Spinal cord (tissue), 10 donors: Measurements from ENCODE around the gene PALLD. TPM values are rescaled to one million over a fixed set of nuclear protein-coding genes. Genes with fewer than 3 reads are reported as not detected.

ENCODE experiments used
- DNase-seq, 6 donors: peaks; one replicate each; pipeline versions ENCODE4 v3.0.0 to v3.0.0-alpha.2; 2013 to 2015; ENCODE audit warnings: low spot score in 6 of 6, low read depth in 4 of 6
- H3K27ac ChIP-seq: one replicate; pipeline ENCODE4 v1.5.1; 2013; ENCODE audit warnings: low read depth, low read length, control low read depth
- H3K27me3 ChIP-seq: one replicate; pipeline ENCODE4 v1.6.1; 2013; ENCODE audit warnings: low read length; ENCODE audit not compliant: control insufficient read depth, insufficient read depth
- H3K36me3 ChIP-seq: one replicate; pipeline ENCODE4 v1.6.1; 2013; ENCODE audit warnings: low read length; ENCODE audit not compliant: control insufficient read depth, insufficient read depth
- H3K4me1 ChIP-seq: one replicate; pipeline ENCODE4 v1.6.1; 2013; ENCODE audit warnings: low read length; ENCODE audit not compliant: control insufficient read depth, insufficient read depth
- H3K4me3 ChIP-seq: one replicate; pipeline ENCODE4 v1.5.1; 2013; ENCODE audit warnings: low read depth, low read length, control low read depth
- H3K9me3 ChIP-seq: one replicate; pipeline ENCODE4 v1.6.1; 2013; ENCODE audit warnings: low read length; ENCODE audit not compliant: control insufficient read depth, insufficient read depth
- WGBS: methylation state at CpG from one replicate; pipeline ENCODE4 v1.1.5; 2013; ENCODE audit warnings: missing lambda C conversion rate; ENCODE audit not compliant: insufficient coverage; 5-methylcytosine and 5-hydroxymethylcytosine counted together
- polyA plus RNA-seq, 2 donors: library from polyadenylated mRNA; unstranded; fragments of 120-200 nt; gene quantifications; one replicate each; pipeline ENCODE4 v1.2.1, GENCODE V29; 2013; ENCODE audit not compliant: insufficient read length in 2 of 2
- total RNA-seq, 2 donors: library from RNA; depleted of rRNA in 1 of 2; stranded (reverse); fragments of 120-200 nt in 1 of 2; fragments of >200 nt in 1 of 2; gene quantifications; one replicate each; pipeline versions ENCODE4 v1.2.3 to v1.2.4, GENCODE V29; 2013 to 2014
- donor health status: healthy.

The PALLD gene
- total and polyA plus RNA-seq, 4 donors: 45.9 to 71.1 (median 62.4) TPM

GRCh38 chr4:168610911-168611530 is 114.2 kb downstream of the PALLD start:
- WGBS: 43% methylated on average over 5 of the region's 6 CpGs
- no peaks in the 10 kb centered on the region for H3K9me3 ChIP-seq
- no peak overlapping the region for H3K27ac ChIP-seq
- DNase-seq: no peak
- no peaks in the 10 kb centered on the region for H3K4me1 ChIP-seq
- H3K27me3 ChIP-seq: no peaks in the 10 kb centered on the region
- no peak overlapping the region for H3K4me3 ChIP-seq
- no peaks in the 10 kb centered on the region for H3K36me3 ChIP-seq

DNA sequence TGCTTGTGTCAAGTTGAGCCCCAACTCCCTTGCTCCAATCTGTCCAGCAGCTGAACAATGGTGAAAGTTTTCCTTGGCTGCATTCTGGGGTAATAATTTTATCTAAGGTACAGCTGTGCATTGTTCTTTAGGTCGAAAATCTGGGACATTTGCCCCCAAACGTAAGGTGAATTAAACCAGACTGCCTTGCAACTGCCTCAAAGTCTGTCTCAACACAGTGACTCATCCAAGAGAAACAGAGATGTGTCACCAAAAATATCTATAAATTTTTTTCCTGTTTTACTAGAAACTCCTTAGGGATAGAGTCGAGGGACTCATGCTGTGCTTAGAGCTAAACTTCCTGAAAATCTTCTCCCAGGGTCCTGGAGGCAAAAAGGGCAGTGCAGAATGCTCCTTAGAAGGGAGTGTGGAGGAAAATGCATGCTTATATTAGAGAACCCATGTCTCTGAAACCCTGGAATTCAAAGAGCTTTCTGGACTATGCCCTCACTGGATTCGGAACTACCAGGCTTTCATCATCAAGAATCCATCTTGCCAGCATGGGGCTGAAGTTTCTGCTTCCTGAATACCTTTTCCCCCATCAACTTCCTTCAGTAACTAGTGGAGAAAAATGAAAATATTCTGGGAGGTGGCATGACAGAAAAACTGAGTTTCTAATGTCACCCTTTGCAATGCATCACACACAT is 115.7 kb downstream of the PALLD start:
- Histone ChIP-seq H3K4me1 (no peaks in the 10 kb centered on the region), H3K9me3 (no peaks in the 10 kb centered on the region), H3K27me3 (no peaks in the 10 kb centered on the region), H3K27ac (no peak overlapping the region), H3K36me3 (no peaks in the 10 kb centered on the region), H3K4me3 (no peak overlapping the region)
- WGBS: 68% methylated on average over 2 of the region's 4 CpGs
- no peak for DNase-seq

DNA sequence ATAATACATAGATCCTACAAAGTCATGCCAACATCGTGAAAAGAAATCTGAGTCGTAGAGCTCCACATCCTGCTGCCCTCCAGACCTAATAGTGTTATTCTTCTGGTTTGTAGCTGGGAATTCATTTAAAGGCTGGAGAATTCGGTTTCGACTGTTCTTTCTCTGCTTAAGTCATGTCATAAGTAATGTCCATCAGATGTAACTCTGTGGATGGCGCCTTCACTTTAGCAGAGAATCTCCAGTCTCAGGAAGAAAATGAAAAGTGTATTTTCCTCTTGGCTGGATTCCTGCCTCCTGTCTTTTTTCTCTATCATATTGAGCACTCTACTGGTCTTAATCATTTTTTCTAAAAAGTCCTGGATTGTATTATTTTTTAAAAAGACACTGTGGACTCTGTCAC is 117.0 kb downstream of the PALLD start:
- Histone ChIP-seq H3K36me3 (no peaks in the 10 kb centered on the region), H3K4me1 (no peaks in the 10 kb centered on the region), H3K9me3 (no peaks in the 10 kb centered on the region), H3K27me3 (no peaks in the 10 kb centered on the region), H3K4me3 (no peak overlapping the region), H3K27ac (no peak overlapping the region)
- DNase-seq: no peak
- 93% methylated on average over 2 of the region's 5 CpGs for WGBS

- no peak for DNase-seq
- Histone ChIP-seq H3K4me3 (no peak overlapping the region), H3K27ac (no peak overlapping the region), H3K27me3 (no peaks in the 10 kb centered on the region), H3K4me1 (no peaks in the 10 kb centered on the region), H3K36me3 (no peaks in the 10 kb centered on the region), H3K9me3 (no peaks in the 10 kb centered on the region)
- no CpG with 5 or more reads among the region's 4 CpGs for WGBS
Observed at GRCh38 chr4:168614281-168615057, 117.6 kb downstream of the PALLD start.

GRCh38 chr4:168615294-168616065 is 118.6 kb downstream of the PALLD start:
- H3K4me1 ChIP-seq: no peaks in the 10 kb centered on the region
- no peak for DNase-seq
- no peak overlapping the region for H3K4me3 ChIP-seq
- H3K9me3 ChIP-seq: no peaks in the 10 kb centered on the region
- WGBS: 86% methylated on average over 1 of the region's 5 CpGs
- H3K27ac ChIP-seq: no peak overlapping the region
- H3K36me3 ChIP-seq: no peaks in the 10 kb centered on the region
- H3K27me3 ChIP-seq: no peaks in the 10 kb centered on the region

DNA sequence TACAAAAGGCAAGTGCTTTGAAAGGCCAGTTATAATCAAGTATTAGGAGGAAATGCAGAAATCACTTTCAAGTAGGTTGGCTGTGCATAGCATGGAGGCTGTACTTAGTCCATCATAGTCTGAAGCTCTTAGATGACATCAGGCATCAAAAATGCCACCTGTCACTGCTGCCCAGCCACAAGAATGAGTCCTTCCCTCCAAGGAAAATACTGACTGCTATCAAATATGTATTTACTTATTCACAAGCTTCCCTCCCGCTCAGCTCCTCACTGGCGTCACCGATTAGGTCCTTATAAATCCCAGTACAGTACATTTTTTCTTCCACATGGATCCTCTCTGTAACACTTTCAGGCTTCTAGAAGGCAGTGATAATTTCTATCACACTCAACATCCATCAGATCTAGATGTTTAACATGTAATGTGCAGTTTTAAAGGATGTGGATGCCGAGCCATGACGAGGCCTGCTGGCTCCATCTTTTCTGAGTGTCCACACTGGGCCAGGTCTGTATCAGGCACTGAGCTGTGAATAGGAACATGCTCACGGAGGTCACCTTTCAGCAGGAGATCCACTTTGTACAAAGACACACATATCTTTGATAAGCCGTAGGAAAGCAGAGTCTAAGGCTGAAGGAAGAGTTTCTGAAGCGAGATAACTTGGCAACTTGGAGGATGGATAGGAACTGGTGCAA is 121.9 kb downstream of the PALLD start:
- Histone ChIP-seq H3K27ac (no peak overlapping the region), H3K9me3 (no peaks in the 10 kb centered on the region), H3K4me1 (no peaks in the 10 kb centered on the region), H3K27me3 (no peaks in the 10 kb centered on the region), H3K36me3 (no peaks in the 10 kb centered on the region), H3K4me3 (no peak overlapping the region)
- WGBS: 99% methylated on average over 6 of the region's 8 CpGs
- no peak for DNase-seq

GRCh38 chr4:168619266-168619631 is 122.4 kb downstream of the PALLD start:
- H3K4me3 ChIP-seq: no peak overlapping the region
- H3K9me3 ChIP-seq: no peaks in the 10 kb centered on the region
- no peaks in the 10 kb centered on the region for H3K27me3 ChIP-seq
- H3K4me1 ChIP-seq: no peaks in the 10 kb centered on the region
- DNase-seq: no peak
- no peaks in the 10 kb centered on the region for H3K36me3 ChIP-seq
- H3K27ac ChIP-seq: no peak overlapping the region

DNA sequence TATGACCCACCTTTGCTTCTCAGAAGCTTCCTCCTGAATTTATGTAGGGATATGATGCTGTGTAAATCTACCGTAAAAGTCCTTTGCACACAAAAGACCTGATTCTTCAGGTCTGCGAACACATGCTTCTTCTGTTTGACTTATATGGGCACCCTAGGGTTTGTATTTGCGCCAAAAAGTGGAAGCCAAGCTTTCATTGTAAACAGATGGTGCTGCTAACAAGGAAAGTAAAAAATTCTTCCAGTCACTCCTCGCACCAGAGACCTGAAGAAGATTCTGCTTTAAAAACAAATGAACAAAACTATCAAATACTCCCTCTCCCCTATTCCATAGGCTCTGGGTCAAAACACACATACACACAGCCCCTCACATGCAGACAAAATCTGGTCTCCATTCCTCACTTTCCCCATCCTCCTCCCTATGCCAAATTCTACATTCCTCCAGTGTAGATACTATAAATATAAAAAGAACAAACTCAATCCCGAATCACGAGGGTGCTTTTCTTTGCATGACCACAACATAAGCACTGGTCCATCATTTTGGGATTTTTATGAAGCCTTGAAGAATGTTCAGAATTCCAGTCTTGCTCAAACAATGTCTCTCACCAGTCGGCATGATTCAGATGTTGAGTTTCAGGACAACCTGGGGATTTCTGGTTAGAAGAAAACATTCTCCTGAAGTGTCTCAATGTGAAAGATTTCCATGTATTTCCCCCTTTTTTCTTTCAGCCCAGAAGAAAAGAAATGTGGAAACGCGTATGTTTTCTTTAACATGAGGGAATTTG is 125.1 kb downstream of the PALLD start:
- Histone ChIP-seq H3K36me3 (no peaks in the 10 kb centered on the region), H3K4me3 (no peak overlapping the region), H3K27me3 (no peaks in the 10 kb centered on the region), H3K4me1 (no peaks in the 10 kb centered on the region), H3K9me3 (no peaks in the 10 kb centered on the region), H3K27ac (no peak overlapping the region)
- 62% methylated on average over 2 of the region's 9 CpGs for WGBS
- DNase-seq: peak in 1 of 6 donors; percentile 65
